ENCODE results near the gene ZNF516. TPM values are rescaled to one million over a fixed set of nuclear protein-coding genes. Genes with fewer than 3 reads are reported as not detected.

Gene ZNF516
- total RNA-seq, 1 experiment from 2014 or later, result 22.6 TPM

DNA sequence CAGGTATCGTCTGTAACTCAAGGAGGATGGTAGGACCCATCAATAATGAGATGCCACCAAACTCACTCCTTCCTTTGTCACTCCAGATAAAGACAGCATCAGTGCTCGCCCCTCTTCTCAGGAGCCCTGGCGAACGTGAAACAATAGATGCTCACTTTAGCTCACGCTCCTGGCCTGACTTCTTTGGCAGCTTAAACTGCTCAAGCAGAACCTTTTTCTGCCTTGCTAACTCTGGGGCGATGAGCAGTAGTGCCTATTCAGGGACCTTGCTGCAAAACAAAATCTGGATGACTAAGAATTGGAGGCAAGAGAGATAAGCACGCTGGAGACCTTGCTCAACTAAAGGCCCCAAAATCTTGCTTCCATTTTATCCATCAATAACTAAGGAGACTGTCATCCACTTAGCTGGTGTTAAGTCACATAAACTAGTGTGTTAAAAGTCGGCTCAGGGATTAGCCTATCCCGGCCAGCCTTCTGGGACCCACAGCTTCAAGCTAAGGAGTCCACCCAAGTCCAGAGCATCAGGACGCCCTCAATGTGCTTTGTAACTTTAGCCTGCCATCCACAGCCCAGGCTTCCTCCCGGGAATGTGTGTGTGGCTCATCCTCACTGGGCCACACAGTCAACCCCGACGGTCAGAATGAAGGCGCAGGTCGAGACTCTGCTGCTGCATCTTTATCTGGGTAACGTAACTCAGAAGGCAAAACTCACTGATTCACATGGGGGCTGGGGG is 38.9 kb downstream of the ZNF516 start:
- Histone ChIP-seq H2BK5ac (ENCODE audit: insufficient read length, low read length) (no peak overlapping the region), H3K27me3 (ENCODE audit: insufficient read depth, low read length) (no peaks in the 10 kb centered on the region; the same call in 1 of the 2 replicates), H3K79me1 (ENCODE audit: insufficient read depth, low read depth, low read length, poor library complexity, severe bottlenecking) (no peaks in the 10 kb centered on the region), H3K56ac (ENCODE audit: insufficient read length, low read depth, low read length) (no peak overlapping the region), H4K20me1 (ENCODE audit: control insufficient read depth, insufficient read depth, insufficient read length) (no peaks in the 10 kb centered on the region), H3K27ac (ENCODE audit: insufficient read length, low read depth, low read length) (no peak overlapping the region), H2BK120ac (ENCODE audit: low read depth, low read length, poor library complexity, severe bottlenecking) (no peak overlapping the region), H2BK15ac (ENCODE audit: low read depth, low read length) (no peak overlapping the region), H3K18ac (ENCODE audit: insufficient read length, low read depth, low read length) (no peak overlapping the region), H2AK5ac (ENCODE audit: insufficient read length, low read length) (no peak overlapping the region), H2BK20ac (ENCODE audit: low read depth, low read length, poor library complexity, severe bottlenecking) (no peak overlapping the region), H2AFZ (ENCODE audit: low read length) (no peak overlapping the region), H4K91ac (ENCODE audit: insufficient read length, low read depth, low read length) (no peak overlapping the region), H4K8ac (replicated peaks; ENCODE audit: insufficient read length, low read depth, low read length) (no peak overlapping the region), H3K9me3 (ENCODE audit: control insufficient read depth, low read depth, low read length) (no peaks in the 10 kb centered on the region), H3K23ac (ENCODE audit: insufficient read length, low read depth, low read length) (no peak overlapping the region), H3K9ac (ENCODE audit: extremely low read depth, insufficient read length, low read length) (no peak overlapping the region), H4K5ac (ENCODE audit: insufficient read length, low read depth, low read length) (no peak overlapping the region), H3K79me2 (ENCODE audit: insufficient read depth, low read length) (no peaks in the 10 kb centered on the region; the same call in 1 of the 2 replicates), H3K14ac (ENCODE audit: insufficient read depth, low read length) (no peak overlapping the region), H2BK12ac (ENCODE audit: insufficient read length, low read depth, low read length) (no peak overlapping the region), H3K4me1 (ENCODE audit: insufficient read depth, low read length) (no peaks in the 10 kb centered on the region; the same call in 1 of the 2 replicates), H3K4me2 (ENCODE audit: insufficient read depth, insufficient read length, low read length) (no peak overlapping the region), H3K4ac (ENCODE audit: low read depth, low read length) (no peak overlapping the region), H3K23me2 (ENCODE audit: insufficient read length, low read depth, low read length, poor library complexity, severe bottlenecking) (peaks cover 5% of the 10 kb centered on the region), H3T11ph (ENCODE audit: low read length) (no peak overlapping the region)
- peaks cover 12% of the 10 kb centered on the region for H3K27me3 Mint-ChIP-seq (ENCODE audit: low read depth)
- TF ChIP-seq, protein P1, sequence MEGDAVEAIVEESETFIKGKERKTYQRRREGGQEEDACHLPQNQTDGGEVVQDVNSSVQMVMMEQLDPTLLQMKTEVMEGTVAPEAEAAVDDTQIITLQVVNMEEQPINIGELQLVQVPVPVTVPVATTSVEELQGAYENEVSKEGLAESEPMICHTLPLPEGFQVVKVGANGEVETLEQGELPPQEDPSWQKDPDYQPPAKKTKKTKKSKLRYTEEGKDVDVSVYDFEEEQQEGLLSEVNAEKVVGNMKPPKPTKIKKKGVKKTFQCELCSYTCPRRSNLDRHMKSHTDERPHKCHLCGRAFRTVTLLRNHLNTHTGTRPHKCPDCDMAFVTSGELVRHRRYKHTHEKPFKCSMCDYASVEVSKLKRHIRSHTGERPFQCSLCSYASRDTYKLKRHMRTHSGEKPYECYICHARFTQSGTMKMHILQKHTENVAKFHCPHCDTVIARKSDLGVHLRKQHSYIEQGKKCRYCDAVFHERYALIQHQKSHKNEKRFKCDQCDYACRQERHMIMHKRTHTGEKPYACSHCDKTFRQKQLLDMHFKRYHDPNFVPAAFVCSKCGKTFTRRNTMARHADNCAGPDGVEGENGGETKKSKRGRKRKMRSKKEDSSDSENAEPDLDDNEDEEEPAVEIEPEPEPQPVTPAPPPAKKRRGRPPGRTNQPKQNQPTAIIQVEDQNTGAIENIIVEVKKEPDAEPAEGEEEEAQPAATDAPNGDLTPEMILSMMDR (conservative IDR thresholded peaks at IDR 0.05), result no peak
- WGBS (ENCODE audit: extremely low coverage, insufficient read length, low lambda C conversion rate), result no CpG with 5 or more reads among the region's 16 CpGs
- DNase-seq, result no peak
- H3K9me3 Mint-ChIP-seq, result no peaks in the 10 kb centered on the region
- H3K36me3 Mint-ChIP-seq (ENCODE audit: insufficient read depth in 1 of 3, low read depth in 3 of 3), result peaks cover 2 to 8% (median 3%) of the 10 kb centered on the region in 3 experiments; a peak in 4 of 7 replicates
- peaks cover 42 to 50% of the 10 kb centered on the region in 2 experiments for H3K4me1 Mint-ChIP-seq
- no peak overlapping the region for H3K27ac Mint-ChIP-seq
- H3K4me3 Mint-ChIP-seq, result no peak overlapping the region

All from H9 (cell line).